ENCODE results near the gene HDAC1. TPM values are rescaled to one million over a fixed set of nuclear protein-coding genes. Genes with fewer than 3 reads are reported as not detected.
"Not testable (repeated sequence)": the region's sequence is repeated elsewhere in the genome, so short reads cannot be mapped to it uniquely, and the experiment has no call there.

Gene HDAC1
- polyA plus RNA-seq, 1 experiment, result 185 TPM

DNA sequence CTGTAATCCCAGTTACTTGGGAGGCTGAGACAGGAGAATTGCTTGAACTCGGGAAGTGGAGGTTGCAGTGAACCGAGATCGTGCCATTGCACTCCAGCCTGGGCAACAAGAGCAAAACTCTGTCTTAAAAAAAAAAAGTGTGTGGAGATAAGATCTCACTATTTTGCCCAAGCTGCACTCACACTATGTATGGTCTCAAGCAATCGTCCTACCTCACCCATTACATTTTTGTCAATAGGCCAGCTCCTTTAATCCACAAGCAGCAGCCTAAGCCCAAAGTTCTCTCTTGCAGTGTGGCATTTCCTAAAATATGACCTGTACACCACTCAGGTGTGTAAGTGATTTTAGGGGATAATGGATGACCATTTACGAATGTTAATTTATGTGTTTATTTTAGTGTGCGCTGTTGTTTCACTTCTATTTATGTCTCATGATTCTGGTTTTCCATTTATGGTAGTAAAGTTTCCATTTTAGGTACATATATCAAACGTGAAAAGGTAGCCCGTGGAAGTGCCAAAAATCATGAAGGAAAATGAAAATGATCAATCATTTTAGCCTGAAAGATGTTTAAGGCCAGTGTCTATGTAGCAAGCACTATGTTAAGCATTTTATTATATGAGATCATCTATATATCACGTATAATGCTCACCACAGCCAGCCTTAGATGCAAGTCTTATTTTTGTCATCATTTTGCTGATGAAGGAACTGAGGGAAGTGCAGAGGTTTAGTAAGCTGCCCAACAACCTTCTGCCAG, 35.2 kb upstream of the HDAC1 start:
- Histone ChIP-seq H3K36me3 (ENCODE audit: control insufficient read depth, insufficient read depth, low read length) (no peaks in the 10 kb centered on the region), H3K4me3 (ENCODE audit: low read depth, low read length) (no peak overlapping the region), H3K27me3 (ENCODE audit: control insufficient read depth, insufficient read depth, low read length) (no peaks in the 10 kb centered on the region)
- ChIA-PET POLR2A (no interaction called here), CTCF (interaction anchor here (1.3 to 4.3 kb wide), 2 partner anchors 9 to 41 kb away, joined by 4 to 25 read pairs; partner anchors contain the start of gene FAM167B)
- TF ChIP-seq, protein P1, sequence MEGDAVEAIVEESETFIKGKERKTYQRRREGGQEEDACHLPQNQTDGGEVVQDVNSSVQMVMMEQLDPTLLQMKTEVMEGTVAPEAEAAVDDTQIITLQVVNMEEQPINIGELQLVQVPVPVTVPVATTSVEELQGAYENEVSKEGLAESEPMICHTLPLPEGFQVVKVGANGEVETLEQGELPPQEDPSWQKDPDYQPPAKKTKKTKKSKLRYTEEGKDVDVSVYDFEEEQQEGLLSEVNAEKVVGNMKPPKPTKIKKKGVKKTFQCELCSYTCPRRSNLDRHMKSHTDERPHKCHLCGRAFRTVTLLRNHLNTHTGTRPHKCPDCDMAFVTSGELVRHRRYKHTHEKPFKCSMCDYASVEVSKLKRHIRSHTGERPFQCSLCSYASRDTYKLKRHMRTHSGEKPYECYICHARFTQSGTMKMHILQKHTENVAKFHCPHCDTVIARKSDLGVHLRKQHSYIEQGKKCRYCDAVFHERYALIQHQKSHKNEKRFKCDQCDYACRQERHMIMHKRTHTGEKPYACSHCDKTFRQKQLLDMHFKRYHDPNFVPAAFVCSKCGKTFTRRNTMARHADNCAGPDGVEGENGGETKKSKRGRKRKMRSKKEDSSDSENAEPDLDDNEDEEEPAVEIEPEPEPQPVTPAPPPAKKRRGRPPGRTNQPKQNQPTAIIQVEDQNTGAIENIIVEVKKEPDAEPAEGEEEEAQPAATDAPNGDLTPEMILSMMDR (IDR thresholded peaks at IDR 0.05; ENCODE audit: insufficient read depth, low read depth, low read length), result no peak
- no peak for DNase-seq (ENCODE audit: low read depth)

DNA sequence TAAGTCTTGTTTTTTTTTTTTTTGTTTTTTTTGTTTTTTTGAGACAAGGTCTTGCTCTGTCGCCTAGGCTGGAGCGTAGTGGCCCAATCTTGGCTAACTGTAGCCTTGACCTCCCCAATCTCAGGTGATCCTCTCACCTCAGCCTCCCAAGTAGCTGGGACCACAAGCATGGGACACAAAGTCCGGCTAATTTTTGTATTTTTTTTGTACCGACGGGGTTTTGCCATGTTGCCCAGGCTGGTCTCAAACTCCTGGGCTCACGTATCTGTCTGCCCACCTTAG, 34.7 kb upstream of the HDAC1 start:
- H3K4me3 ChIP-seq (ENCODE audit: low read depth, low read length), result no peak overlapping the region
- H3K27me3 ChIP-seq (ENCODE audit: control insufficient read depth, insufficient read depth, low read length), result no peaks in the 10 kb centered on the region
- DNase-seq (ENCODE audit: low read depth), result no peak
- POLR2A ChIA-PET, result no interaction called here
- no peaks in the 10 kb centered on the region for H3K36me3 ChIP-seq (ENCODE audit: control insufficient read depth, insufficient read depth, low read length)
- TF ChIP-seq, protein P1 (IDR thresholded peaks at IDR 0.05; ENCODE audit: insufficient read depth, low read depth, low read length), result no peak
- CTCF ChIA-PET, result interaction anchor here (1.3 to 4.3 kb wide), 2 partner anchors 9 to 42 kb away, joined by 4 to 25 read pairs; partner anchors contain the start of gene FAM167B

DNA sequence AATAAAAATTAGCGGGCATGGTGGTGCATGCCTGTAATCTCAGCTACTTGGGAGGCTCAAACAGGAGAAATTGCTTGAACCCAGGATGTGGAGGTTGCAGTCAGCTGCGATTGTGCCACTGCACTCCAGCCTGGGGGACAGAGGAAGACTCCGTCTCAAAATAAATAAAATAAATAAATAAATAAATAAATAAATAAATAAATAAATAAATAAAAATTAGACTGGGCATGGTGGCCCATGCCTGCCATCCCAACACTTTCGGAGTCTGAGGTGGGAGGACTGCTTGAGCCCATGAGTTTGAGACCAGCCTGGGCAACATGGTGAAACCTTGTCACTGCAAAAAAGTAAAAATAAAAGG, 28.7 kb upstream of the HDAC1 start:
- DNase-seq (ENCODE audit: low read depth); H3K36me3 ChIP-seq (ENCODE audit: control insufficient read depth, insufficient read depth, low read length); H3K4me3 ChIP-seq (ENCODE audit: low read depth, low read length); H3K27me3 ChIP-seq (ENCODE audit: control insufficient read depth, insufficient read depth, low read length); POLR2A ChIA-PET: not testable (repeated sequence)
- CTCF ChIA-PET, result interaction anchor here (1.1 kb wide), 1 partner anchor 14 kb away, joined by 4 read pairs; no protein-coding TSS in a partner anchor

DNA sequence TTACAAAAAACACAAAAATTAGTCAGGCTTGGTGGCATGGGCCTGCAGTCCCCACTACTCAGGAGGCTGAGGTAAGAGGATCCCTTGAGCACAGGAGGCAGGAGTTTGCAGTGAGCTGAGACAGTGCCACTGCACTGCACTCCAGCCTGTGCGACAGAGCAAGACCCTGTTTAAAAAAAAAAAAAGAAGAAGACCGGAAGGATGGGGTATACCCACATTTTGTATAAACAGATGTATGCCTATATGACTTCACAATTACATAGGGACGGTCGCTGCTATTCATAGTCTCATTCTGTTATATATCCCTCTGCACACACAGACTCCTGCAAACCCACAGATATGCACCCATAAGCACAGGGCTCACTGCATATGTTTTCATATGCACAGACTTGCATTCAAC, 28.1 kb upstream of the HDAC1 start:
- ChIA-PET POLR2A (no interaction called here), CTCF (interaction anchor here (1.1 kb wide), 1 partner anchor 14 kb away, joined by 4 read pairs; no protein-coding TSS in a partner anchor)
- no peak for DNase-seq (ENCODE audit: low read depth)
- Histone ChIP-seq H3K4me3 (ENCODE audit: low read depth, low read length) (no peak overlapping the region), H3K27me3 (ENCODE audit: control insufficient read depth, insufficient read depth, low read length) (no peaks in the 10 kb centered on the region), H3K36me3 (ENCODE audit: control insufficient read depth, insufficient read depth, low read length) (no peaks in the 10 kb centered on the region)
- TF ChIP-seq, protein P1 (IDR thresholded peaks at IDR 0.05; ENCODE audit: insufficient read depth, low read depth, low read length), result no peak

DNA sequence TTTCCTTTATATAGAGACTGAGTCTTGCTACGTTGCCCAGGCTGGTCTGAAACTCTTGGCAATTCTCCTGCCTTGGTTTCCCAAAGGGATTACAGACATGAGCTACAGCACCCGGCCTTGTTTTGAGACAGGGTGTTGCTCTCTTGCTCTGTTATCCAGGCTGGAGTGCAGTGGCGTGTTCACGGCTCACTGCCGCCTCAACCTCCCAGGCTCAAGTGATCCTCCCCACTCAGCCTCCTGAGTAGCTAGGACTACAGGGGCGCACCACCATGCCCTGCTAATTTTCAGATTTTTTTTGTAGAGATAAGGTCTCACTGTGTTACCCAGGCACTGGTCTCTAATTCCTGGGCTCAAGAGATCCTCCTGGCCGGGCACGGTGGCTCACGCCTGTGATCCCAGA, 26.0 kb upstream of the HDAC1 start:
- Histone ChIP-seq H3K4me3 (ENCODE audit: low read depth, low read length) (no peak overlapping the region), H3K36me3 (ENCODE audit: control insufficient read depth, insufficient read depth, low read length) (no peaks in the 10 kb centered on the region), H3K27me3 (ENCODE audit: control insufficient read depth, insufficient read depth, low read length) (no peaks in the 10 kb centered on the region)
- no peak for DNase-seq (ENCODE audit: low read depth)
- TF ChIP-seq, protein P1 (IDR thresholded peaks at IDR 0.05; ENCODE audit: insufficient read depth, low read depth, low read length), result no peak
- POLR2A ChIA-PET, result no interaction called here
- CTCF ChIA-PET, result no interaction called here
